ENCODE results near the gene PFDN1. TPM values are rescaled to one million over a fixed set of nuclear protein-coding genes. Genes with fewer than 3 reads are reported as not detected.
"Not testable (repeated sequence)": the region's sequence is repeated elsewhere in the genome, so short reads cannot be mapped to it uniquely, and the experiment has no call there.

The PFDN1 gene
- total and polyA plus RNA-seq, 5 experiments from 2014 or later, result 24.8 to 132 (median 120) TPM

DNA sequence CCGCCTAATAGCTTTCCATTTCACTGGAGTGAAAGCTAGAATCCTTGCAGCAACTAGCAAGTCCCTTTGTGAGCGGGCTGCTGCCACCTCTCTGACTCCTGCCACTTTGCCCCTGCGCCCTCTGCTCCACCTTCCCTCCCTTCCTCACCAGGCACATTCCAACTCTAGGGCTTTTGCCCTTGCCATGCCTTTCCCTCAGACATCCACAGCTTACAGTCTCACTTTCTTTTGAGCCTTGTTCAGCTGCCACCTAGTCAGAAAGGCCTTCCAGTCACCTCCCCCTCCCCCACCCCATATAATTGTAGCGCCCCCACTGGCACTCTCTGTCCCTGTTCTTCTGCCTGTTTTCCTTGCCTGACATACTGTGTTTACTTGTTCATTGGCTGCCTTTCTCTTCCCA lies 96.9 kb downstream of the PFDN1 start:
- Mint-ChIP-seq H3K9me3 (no peaks in the 10 kb centered on the region), H3K27me3 (no peaks in the 10 kb centered on the region), H3K4me1 (peaks cover 0 to 4% (median 0%) of the 10 kb centered on the region in 4 donors), H3K4me3 (no peak overlapping the region), H3K36me3 (peaks cover 2 to 5% (median 4%) of the 10 kb centered on the region in 3 donors), H3K27ac (no peak overlapping the region)
- ATAC-seq, result no peak
- DNase-seq, result no peak
- POLR2A ChIA-PET, result no interaction called here

DNA sequence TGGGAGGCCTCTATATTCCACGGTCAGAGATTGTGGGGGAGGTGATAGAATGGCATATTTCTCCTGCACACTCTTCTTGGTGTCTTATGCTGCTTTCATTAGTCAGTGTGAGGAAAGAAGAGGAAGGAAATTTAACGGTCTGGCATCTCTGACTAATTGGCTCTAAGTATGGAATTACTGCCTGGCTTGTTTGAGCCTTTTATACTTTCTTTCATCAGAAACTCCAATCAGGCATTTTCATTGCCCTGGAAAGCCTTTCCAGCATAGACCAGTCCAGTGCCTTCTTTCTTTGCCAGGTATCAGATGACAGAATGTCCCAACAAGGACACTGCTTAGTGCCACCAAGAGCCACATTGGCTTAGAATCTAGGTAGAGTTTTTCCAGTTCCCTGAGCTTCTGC lies 97.7 kb downstream of the PFDN1 start:
- POLR2A ChIA-PET, result no interaction called here
- Mint-ChIP-seq H3K36me3 (peaks cover 0 to 5% (median 4%) of the 10 kb centered on the region in 3 donors), H3K27ac (no peak overlapping the region), H3K4me3 (no peak overlapping the region), H3K27me3 (no peaks in the 10 kb centered on the region), H3K4me1 (peaks cover 0 to 4% (median 0%) of the 10 kb centered on the region in 4 donors), H3K9me3 (no peaks in the 10 kb centered on the region)
- DNase-seq, result no peak
- ATAC-seq, result no peak

DNA sequence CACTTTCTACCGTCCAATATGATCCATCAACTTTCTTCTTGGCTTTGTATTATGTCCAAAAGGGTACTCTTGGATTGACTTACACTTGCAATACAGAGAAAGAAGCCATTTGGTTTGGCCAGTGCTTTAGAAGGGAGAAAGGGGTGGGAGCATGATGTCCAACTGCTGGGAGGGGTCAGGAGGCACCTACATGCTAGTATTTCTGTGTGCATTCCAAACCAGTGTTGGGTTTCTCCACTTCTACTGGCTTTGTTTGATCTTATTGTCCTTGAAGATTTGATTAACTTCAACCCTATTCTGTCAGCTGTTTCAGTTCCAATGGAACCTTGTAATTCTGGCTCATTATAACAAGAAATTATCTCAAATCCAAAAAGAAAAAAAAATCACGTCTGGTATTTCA lies 100.3 kb downstream of the PFDN1 start:
- POLR2A ChIA-PET, result no interaction called here
- no peak for ATAC-seq
- Mint-ChIP-seq H3K27me3 (no peaks in the 10 kb centered on the region), H3K9me3 (no peaks in the 10 kb centered on the region), H3K4me1 (peaks cover 0 to 2% (median under 1%) of the 10 kb centered on the region in 4 donors), H3K4me3 (no peak overlapping the region), H3K36me3 (peaks cover 2 to 8% (median 5%) of the 10 kb centered on the region in 3 donors), H3K27ac (no peak overlapping the region)
- DNase-seq, result no peak

DNA sequence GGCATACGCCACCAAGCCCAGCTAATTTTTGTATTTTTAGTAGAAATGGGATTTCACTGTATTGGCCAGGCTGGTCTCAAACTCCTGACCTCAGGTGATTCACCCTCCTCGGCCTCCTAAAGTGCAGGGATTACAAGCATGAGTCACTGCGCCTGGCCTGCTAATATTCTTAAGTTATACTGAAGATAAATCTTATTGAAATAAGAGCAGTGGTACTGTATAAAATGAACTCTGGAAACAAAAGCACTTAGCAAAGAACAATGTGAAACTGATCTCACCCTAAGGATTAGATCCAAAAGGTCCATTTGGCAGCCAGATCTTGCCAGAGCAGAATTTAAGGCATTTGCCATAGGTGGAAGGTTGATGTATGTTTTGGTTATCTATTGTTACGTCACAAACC lies 100.8 kb downstream of the PFDN1 start:
- no peaks in the 10 kb centered on the region for H3K27me3 Mint-ChIP-seq
- ATAC-seq (no peak), DNase-seq (no peak)
- POLR2A ChIA-PET, result no interaction called here
- no peak overlapping the region for H3K27ac Mint-ChIP-seq
- H3K4me3 Mint-ChIP-seq, result no peak overlapping the region
- H3K4me1 Mint-ChIP-seq, result peaks cover 0 to 3% (median 0%) of the 10 kb centered on the region in 4 donors
- peaks cover 2 to 8% (median 5%) of the 10 kb centered on the region in 3 donors for H3K36me3 Mint-ChIP-seq
- no peaks in the 10 kb centered on the region for H3K9me3 Mint-ChIP-seq

DNA sequence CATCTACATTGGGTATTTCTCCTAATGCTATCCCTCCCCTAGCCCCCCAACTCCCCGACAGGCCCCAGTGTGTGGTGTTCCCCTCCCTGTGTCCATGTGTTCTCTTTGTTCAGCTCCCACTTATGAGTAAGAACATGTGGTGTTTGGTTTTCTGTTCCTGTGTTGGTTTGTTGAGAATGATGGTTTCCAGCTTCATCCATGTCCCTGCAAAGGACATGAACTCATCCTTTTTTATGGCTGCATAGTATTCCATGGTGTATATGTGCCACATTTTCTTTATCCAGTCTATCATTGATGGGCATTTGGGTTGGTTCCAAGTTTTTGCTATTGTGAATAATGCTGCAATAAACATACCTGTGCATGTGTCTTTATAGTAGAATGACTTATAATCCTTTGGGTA lies 104.0 kb downstream of the PFDN1 start:
- H3K27me3 Mint-ChIP-seq, H3K36me3 Mint-ChIP-seq, DNase-seq, H3K4me1 Mint-ChIP-seq, ATAC-seq, POLR2A ChIA-PET, H3K4me3 Mint-ChIP-seq, H3K9me3 Mint-ChIP-seq, H3K27ac Mint-ChIP-seq: not testable (repeated sequence)

DNA sequence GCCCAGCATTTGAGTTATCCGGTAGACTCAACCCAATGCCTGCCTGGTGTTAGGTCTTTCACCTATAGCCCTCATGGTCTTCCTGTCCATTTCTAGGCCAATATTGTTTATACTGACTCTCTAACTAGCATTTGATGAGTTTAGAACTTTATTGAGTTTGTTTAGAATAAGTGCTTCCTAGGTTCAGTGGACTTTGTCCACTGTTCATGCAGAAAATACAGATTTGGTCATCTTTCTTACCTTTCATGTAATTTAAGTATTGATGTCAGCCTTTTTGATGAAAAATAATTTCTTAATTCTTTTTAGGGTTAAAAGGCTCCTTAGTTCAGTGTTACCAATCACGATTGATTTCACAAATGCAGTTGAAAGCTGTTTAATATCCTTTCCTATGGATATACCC lies 105.9 kb downstream of the PFDN1 start:
- ATAC-seq (no peak), DNase-seq (no peak)
- POLR2A ChIA-PET, result no interaction called here
- Mint-ChIP-seq H3K4me1 (peaks cover 0 to 3% (median 0%) of the 10 kb centered on the region in 4 donors), H3K9me3 (no peaks in the 10 kb centered on the region), H3K36me3 (peaks cover 2 to 8% (median 5%) of the 10 kb centered on the region in 3 donors), H3K4me3 (no peak overlapping the region), H3K27me3 (no peaks in the 10 kb centered on the region), H3K27ac (no peak overlapping the region)

DNA sequence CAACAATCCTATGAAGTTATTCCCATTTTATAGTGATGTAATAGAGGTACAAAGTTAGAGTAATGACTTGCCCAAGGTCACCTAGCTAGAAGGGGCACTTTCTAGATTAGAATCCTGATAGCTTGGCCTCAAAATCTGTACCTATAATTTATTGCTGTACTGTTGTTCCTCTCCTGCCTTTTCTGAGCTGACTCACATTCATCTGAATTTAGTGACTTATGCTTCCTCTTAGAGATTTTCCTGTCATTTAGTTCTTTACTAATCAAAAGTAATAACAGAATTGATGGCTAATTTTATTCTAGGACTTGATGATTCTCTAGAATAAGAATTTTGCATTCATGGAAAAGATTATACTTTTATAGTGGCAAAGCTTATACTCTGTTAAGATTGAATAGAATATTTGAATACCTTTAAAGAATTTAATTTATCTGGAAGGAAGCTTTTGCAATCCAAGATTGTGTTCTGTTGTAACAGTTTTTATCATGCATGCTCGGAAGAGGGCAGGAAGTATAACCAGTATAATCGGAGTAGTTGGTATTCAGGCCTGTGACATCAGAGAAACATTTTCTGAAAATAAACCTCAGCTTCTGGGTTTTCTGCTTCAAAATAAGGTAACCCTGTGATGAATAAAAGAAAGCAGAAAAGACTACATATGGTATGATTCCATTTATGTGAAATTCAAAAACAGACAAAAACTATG lies 106.6 kb downstream of the PFDN1 start:
- Mint-ChIP-seq H3K4me1 (peaks cover 0 to 3% (median 0%) of the 10 kb centered on the region in 4 donors), H3K27me3 (no peaks in the 10 kb centered on the region), H3K4me3 (no peak overlapping the region), H3K9me3 (no peaks in the 10 kb centered on the region), H3K27ac (no peak overlapping the region), H3K36me3 (peaks cover under 1 to 8% (median 2%) of the 10 kb centered on the region in 3 donors)
- POLR2A ChIA-PET, result no interaction called here
- DNase-seq (no peak), ATAC-seq (no peak)

Other genes with a start within 250 kb of the PFDN1 start
- 10 to 100 TPM; 29.6 to 30.4 TPM for gene PURA, start 189.0 kb downstream of the PFDN1 start, total RNA-seq
- gene PURA, start 189.0 kb downstream of the PFDN1 start, polyA plus RNA-seq, result 1 to 10 TPM; 4.4 to 4.7 (median 4.6) TPM
- 10 to 100 TPM; 11.6 to 12.9 TPM for gene IGIP, start 177.2 kb downstream of the PFDN1 start, total RNA-seq
- gene IGIP, start 177.2 kb downstream of the PFDN1 start, polyA plus RNA-seq, result under 1 TPM; 0.24 to 0.51 (median 0.39) TPM
- 1 to 10 TPM; 3.0 to 3.1 TPM for gene CYSTM1, start 127.9 kb downstream of the PFDN1 start, total RNA-seq
- gene CYSTM1, start 127.9 kb downstream of the PFDN1 start, polyA plus RNA-seq, result 1 to 10 TPM; 5.1 to 6.5 (median 6.3) TPM
- gene HBEGF, start 43.5 kb upstream of the PFDN1 start, total RNA-seq, result under 1 TPM; 0.30 to 0.44 TPM
- under 1 TPM in 1 of 3 donors, not detected in 2; 0.06 TPM for gene HBEGF, start 43.5 kb upstream of the PFDN1 start, polyA plus RNA-seq
- not detected for gene SLC4A9, start 57.1 kb upstream of the PFDN1 start, total RNA-seq
- not detected for gene SLC4A9, start 57.1 kb upstream of the PFDN1 start, polyA plus RNA-seq
- 100 to 1,000 TPM; 218 to 235 TPM for gene ANKHD1, start 98.7 kb upstream of the PFDN1 start, total RNA-seq
- gene ANKHD1, start 98.7 kb upstream of the PFDN1 start, polyA plus RNA-seq, result 10 to 100 TPM; 54.9 to 82.8 (median 63.8) TPM
- gene EIF4EBP3, start 244.6 kb upstream of the PFDN1 start, total RNA-seq, result 10 to 100 TPM; 24.5 to 27.3 TPM
- 10 to 100 TPM; 50.4 to 79.6 (median 71.5) TPM for gene EIF4EBP3, start 244.6 kb upstream of the PFDN1 start, polyA plus RNA-seq